ENCODE measurements around the gene SLC5A1. TPM values are rescaled to one million over a fixed set of nuclear protein-coding genes. Genes with fewer than 3 reads are reported as not detected.
A peak's percentile ranks its signal among the peaks of the same experiment; 100 is the strongest.

Gene SLC5A1
- total and polyA plus RNA-seq, 9 of the 15 experiments (the other 6 are each of a cell fraction or from before 2014, with no cell fraction given), result not detected

GRCh38 chr22:32050678-32051515, 7.8 kb downstream of the SLC5A1 start (continued):
- TF ChIP-seq MGA (IDR thresholded peaks at IDR 0.05) (peak; percentile 49), NFE2 (IDR thresholded peaks at IDR 0.05; ENCODE audit: low read depth) (peak; percentile 83), SRSF9 (IDR thresholded peaks at IDR 0.05; ENCODE audit: borderline replicate concordance, low read depth, low read length) (no peak), EP400 (IDR thresholded peaks at IDR 0.05) (peak; percentile 45; the same call in 1 of the 2 replicates), BDP1 (IDR thresholded peaks at IDR 0.05; ENCODE audit: insufficient read depth, insufficient read length) (no peak), MXI1 (IDR thresholded peaks at IDR 0.05; ENCODE audit: low read depth, low read length) (no peak), ZNF324 (CRISPR knock-in tag; IDR thresholded peaks at IDR 0.05) (no peak), SFPQ (IDR thresholded peaks at IDR 0.05; ENCODE audit: low read depth, low read length) (no peak)
- TF ChIP-seq, protein P1, sequence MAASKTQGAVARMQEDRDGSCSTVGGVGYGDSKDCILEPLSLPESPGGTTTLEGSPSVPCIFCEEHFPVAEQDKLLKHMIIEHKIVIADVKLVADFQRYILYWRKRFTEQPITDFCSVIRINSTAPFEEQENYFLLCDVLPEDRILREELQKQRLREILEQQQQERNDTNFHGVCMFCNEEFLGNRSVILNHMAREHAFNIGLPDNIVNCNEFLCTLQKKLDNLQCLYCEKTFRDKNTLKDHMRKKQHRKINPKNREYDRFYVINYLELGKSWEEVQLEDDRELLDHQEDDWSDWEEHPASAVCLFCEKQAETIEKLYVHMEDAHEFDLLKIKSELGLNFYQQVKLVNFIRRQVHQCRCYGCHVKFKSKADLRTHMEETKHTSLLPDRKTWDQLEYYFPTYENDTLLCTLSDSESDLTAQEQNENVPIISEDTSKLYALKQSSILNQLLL (CRISPR knock-in tag; IDR thresholded peaks at IDR 0.05; ENCODE audit: borderline replicate concordance), result no peak
- TF ChIP-seq, protein P2, sequence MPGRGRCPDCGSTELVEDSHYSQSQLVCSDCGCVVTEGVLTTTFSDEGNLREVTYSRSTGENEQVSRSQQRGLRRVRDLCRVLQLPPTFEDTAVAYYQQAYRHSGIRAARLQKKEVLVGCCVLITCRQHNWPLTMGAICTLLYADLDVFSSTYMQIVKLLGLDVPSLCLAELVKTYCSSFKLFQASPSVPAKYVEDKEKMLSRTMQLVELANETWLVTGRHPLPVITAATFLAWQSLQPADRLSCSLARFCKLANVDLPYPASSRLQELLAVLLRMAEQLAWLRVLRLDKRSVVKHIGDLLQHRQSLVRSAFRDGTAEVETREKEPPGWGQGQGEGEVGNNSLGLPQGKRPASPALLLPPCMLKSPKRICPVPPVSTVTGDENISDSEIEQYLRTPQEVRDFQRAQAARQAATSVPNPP (IDR thresholded peaks at IDR 0.05; ENCODE audit: borderline replicate concordance, insufficient read depth, insufficient read length), result no peak

Measured in K562 (cell line).